ENCODE results near the gene GAREM1. TPM values are rescaled to one million over a fixed set of nuclear protein-coding genes. Genes with fewer than 3 reads are reported as not detected.

GAREM1 gene
- total and polyA plus RNA-seq, 3 donors from 2014 or later = 10.7 to 16.2 (median 15.2) TPM

GRCh38 chr18:32440518-32440917 is 30.2 kb downstream of the GAREM1 start:
- Histone ChIP-seq H3K4me3 (no peak overlapping the region), H3K9me3 (no peaks in the 10 kb centered on the region), H3K27ac (no peak overlapping the region), H3K4me1 (no peaks in the 10 kb centered on the region), H3K36me3 (ENCODE audit: low read depth, missing control alignments) (no peaks in the 10 kb centered on the region), H3K27me3 (no peaks in the 10 kb centered on the region)
- no peak for DNase-seq
- intact Hi-C loops (cut with DNase I; ENCODE audit: low total_unique reads) = no loop called here
- TF ChIP-seq POLR2A (IDR thresholded peaks at IDR 0.05) = no peak
- no peak for TF ChIP-seq CTCF (IDR thresholded peaks at IDR 0.05)
- WGBS, 2 donors = 95 to 97% methylated on average over 4 of the region's 4 CpGs

- no peak overlapping the region for H3K4me3 ChIP-seq
- no peak for TF ChIP-seq CTCF (IDR thresholded peaks at IDR 0.05)
- TF ChIP-seq POLR2A (IDR thresholded peaks at IDR 0.05) = no peak
- WGBS, 2 donors = 92 to 100% methylated on average over 1 of the region's 1 CpG
- intact Hi-C loops (cut with DNase I; ENCODE audit: low total_unique reads) = no loop called here
- no peaks in the 10 kb centered on the region for H3K27me3 ChIP-seq
- H3K9me3 ChIP-seq = no peaks in the 10 kb centered on the region
- H3K36me3 ChIP-seq (ENCODE audit: low read depth, missing control alignments) = no peaks in the 10 kb centered on the region
- no peaks in the 10 kb centered on the region for H3K4me1 ChIP-seq
- no peak overlapping the region for H3K27ac ChIP-seq
- no peak for DNase-seq
Observed at GRCh38 chr18:32439802-32440201, 30.9 kb downstream of the GAREM1 start.

GRCh38 chr18:32439241-32439640 is 31.4 kb downstream of the GAREM1 start:
- TF ChIP-seq POLR2A (IDR thresholded peaks at IDR 0.05) = no peak
- no peak for TF ChIP-seq CTCF (IDR thresholded peaks at IDR 0.05)
- intact Hi-C loops (cut with DNase I; ENCODE audit: low total_unique reads) = no loop called here
- WGBS, 2 donors = 81 to 92% methylated on average over 2 of the region's 2 CpGs
- no peak for DNase-seq
- Histone ChIP-seq H3K27me3 (no peaks in the 10 kb centered on the region), H3K27ac (no peak overlapping the region), H3K36me3 (ENCODE audit: low read depth, missing control alignments) (no peaks in the 10 kb centered on the region), H3K4me1 (no peaks in the 10 kb centered on the region), H3K4me3 (no peak overlapping the region), H3K9me3 (no peaks in the 10 kb centered on the region)

GRCh38 chr18:32438173-32438572 is 32.5 kb downstream of the GAREM1 start:
- Histone ChIP-seq H3K4me3 (no peak overlapping the region), H3K27me3 (no peaks in the 10 kb centered on the region), H3K27ac (no peak overlapping the region), H3K36me3 (ENCODE audit: low read depth, missing control alignments) (no peaks in the 10 kb centered on the region), H3K4me1 (no peaks in the 10 kb centered on the region), H3K9me3 (no peaks in the 10 kb centered on the region)
- no peak for TF ChIP-seq CTCF (IDR thresholded peaks at IDR 0.05)
- no peak for TF ChIP-seq POLR2A (IDR thresholded peaks at IDR 0.05)
- DNase-seq = no peak
- intact Hi-C loops (cut with DNase I; ENCODE audit: low total_unique reads) = no loop called here
- WGBS, 2 donors = 71 to 76% methylated on average over 7 to 8 of the region's 8 CpGs

- no peak overlapping the region for H3K4me3 ChIP-seq
- 69 to 71% methylated on average over 7 of the region's 7 CpGs for WGBS, 2 donors
- no peaks in the 10 kb centered on the region for H3K9me3 ChIP-seq
- H3K27me3 ChIP-seq = no peaks in the 10 kb centered on the region
- no peaks in the 10 kb centered on the region for H3K36me3 ChIP-seq (ENCODE audit: low read depth, missing control alignments)
- TF ChIP-seq POLR2A (IDR thresholded peaks at IDR 0.05) (no peak), CTCF (IDR thresholded peaks at IDR 0.05) (no peak)
- no peak overlapping the region for H3K27ac ChIP-seq
- H3K4me1 ChIP-seq = no peaks in the 10 kb centered on the region
- intact Hi-C loops (cut with DNase I; ENCODE audit: low total_unique reads) = no loop called here
- DNase-seq = no peak
Observed at GRCh38 chr18:32437100-32437834, 33.4 kb downstream of the GAREM1 start.
